GM13977 (cell line): Measurements from ENCODE around the gene SESN1.

ENCODE experiments used
- DNase-seq: peaks from one replicate; pipeline ENCODE4 v3.0.0; 2012; ENCODE audit warnings: low spot score
- in situ Hi-C: fragments of 300-500 bp; cut with MboI; formaldehyde crosslinking; loops from one replicate; pipeline ENCODE4 v1.12.0; 2022; ENCODE audit warnings: low sequenced_read_pairs, low pct_unique_long_range_greater_than_20kb, mixed read lengths, inconsistent platforms; ENCODE audit not compliant: unreplicated experiment
- TF ChIP-seq, protein P1 (sequence below): IDR thresholded peaks from 2 replicates; pipeline ENCODE4 v1.5.1; 2012; ENCODE audit warnings: mild to moderate bottlenecking, control low read depth; ENCODE audit not compliant: insufficient read depth; ENCODE audit errors: extremely low read depth, missing control alignments

Gene SESN1

DNA sequence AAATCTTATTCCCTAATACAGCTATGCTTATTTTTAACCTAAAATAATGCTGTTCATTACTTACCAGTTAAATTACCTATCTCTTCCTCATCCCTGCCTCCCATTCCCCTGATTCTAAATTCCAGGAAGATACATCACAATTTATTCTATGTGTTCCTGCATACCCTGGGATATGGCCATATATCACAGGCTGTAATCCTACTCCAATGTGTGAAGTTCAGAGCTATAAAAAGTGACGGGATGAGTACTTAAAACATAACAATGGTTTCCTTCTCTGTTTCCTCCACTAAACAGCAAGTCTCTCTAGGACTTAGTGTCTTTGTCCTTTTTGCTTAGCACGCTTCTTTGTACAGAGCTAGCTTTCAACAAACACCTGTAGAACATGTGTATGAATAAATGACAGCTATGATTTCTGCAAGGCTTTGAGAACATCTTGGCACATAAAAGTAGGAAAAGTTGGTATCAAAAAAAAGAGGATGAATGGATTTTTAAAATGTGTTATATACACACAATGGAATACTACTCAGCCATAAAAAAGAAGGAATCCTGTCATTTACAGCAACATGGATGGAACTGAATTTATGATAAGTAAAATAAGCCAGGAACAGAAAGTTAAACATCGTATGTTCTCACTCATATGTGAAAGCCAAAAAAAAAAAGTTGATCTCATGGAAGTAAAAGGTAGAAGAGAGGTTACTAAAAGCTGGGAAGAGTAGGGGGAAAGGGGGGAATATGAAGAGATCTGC is 45.8 kb downstream of the SESN1 start:
- TF ChIP-seq, protein P1, sequence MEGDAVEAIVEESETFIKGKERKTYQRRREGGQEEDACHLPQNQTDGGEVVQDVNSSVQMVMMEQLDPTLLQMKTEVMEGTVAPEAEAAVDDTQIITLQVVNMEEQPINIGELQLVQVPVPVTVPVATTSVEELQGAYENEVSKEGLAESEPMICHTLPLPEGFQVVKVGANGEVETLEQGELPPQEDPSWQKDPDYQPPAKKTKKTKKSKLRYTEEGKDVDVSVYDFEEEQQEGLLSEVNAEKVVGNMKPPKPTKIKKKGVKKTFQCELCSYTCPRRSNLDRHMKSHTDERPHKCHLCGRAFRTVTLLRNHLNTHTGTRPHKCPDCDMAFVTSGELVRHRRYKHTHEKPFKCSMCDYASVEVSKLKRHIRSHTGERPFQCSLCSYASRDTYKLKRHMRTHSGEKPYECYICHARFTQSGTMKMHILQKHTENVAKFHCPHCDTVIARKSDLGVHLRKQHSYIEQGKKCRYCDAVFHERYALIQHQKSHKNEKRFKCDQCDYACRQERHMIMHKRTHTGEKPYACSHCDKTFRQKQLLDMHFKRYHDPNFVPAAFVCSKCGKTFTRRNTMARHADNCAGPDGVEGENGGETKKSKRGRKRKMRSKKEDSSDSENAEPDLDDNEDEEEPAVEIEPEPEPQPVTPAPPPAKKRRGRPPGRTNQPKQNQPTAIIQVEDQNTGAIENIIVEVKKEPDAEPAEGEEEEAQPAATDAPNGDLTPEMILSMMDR, result no peak
- no peak for DNase-seq
- in situ Hi-C loops, result no loop called here

DNA sequence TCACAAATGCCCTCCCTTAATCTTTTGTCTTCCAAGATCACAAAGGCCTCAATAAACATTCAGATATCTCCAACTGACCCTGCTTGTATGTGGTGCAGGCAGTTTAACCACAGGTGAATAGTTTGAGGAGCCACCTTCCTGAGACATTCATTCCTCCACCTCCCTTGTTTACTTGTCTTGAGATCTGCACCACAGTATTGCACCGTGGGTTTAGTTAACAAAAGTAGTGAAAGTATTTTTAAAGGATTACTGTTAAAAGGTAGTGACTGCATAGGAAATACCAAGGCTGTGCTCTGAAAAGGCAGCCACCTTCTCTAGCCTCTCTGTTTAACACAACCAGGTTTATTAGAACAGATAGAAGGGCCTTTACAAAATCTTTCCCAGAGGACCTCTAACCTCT is 46.5 kb downstream of the SESN1 start:
- no peak for DNase-seq
- in situ Hi-C loops, result no loop called here
- TF ChIP-seq, protein P1, result no peak

DNA sequence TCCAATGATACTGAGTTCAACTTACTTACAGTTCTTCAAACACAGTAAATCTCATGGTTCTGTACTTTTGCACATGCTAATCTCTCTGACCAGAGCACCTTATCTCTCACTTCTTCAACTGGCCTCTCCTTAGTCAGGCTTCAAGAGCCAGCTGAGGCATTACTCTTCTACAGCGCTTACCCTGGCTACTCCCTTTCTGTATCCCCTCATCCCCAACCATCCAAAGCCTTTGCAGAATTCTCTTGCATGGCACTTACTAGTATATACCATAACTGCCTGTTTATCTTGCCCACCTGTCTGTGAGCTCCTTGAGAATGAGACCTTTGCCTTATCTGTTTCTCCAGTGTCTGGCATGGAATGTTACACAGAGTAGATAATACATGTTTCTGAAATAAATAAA is 49.2 kb downstream of the SESN1 start:
- in situ Hi-C loops, result no loop called here
- DNase-seq, result no peak
- TF ChIP-seq, protein P1, result no peak

GRCh38 chr6:109039795-109040194 is 54.9 kb downstream of the SESN1 start:
- DNase-seq, result no peak
- in situ Hi-C loops, result no loop called here
- TF ChIP-seq, protein P1, result no peak

DNA sequence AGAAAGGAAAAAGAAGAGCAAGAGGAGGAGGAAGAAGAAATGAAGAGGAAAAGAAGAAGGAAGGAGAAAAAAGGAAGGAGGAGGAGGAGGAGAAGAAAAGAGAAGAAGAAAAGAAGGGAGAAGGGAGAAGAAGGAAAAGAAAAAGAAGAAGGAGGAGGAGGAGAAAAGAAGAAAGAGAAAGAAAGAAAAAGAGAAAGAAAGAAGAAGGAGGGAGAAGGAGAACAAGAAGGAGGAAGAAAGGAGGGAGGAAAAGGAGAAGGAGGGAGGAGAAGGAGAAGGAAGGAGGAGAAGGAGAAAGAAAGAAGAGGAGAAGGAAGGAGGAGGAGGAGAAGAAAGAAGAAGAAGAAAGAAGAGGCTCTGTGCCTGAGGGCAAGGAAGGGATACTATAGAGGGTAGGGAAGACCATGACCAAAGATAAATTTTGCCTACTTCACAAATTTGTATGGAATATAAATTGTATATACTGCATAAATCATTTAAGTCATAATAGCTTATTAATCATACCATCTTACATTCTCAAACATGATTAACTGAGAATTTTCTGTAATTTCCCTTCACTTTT is 55.7 kb downstream of the SESN1 start:
- TF ChIP-seq, protein P1, result no peak
- DNase-seq, result no peak
- in situ Hi-C loops, result no loop called here

- no peak for DNase-seq
- TF ChIP-seq, protein P1, result no peak
- in situ Hi-C loops, result no loop called here
Measured at GRCh38 chr6:109036574-109037294, 57.9 kb downstream of the SESN1 start.
